Measurements from ENCODE around the gene TNS3.

TNS3 gene

DNA sequence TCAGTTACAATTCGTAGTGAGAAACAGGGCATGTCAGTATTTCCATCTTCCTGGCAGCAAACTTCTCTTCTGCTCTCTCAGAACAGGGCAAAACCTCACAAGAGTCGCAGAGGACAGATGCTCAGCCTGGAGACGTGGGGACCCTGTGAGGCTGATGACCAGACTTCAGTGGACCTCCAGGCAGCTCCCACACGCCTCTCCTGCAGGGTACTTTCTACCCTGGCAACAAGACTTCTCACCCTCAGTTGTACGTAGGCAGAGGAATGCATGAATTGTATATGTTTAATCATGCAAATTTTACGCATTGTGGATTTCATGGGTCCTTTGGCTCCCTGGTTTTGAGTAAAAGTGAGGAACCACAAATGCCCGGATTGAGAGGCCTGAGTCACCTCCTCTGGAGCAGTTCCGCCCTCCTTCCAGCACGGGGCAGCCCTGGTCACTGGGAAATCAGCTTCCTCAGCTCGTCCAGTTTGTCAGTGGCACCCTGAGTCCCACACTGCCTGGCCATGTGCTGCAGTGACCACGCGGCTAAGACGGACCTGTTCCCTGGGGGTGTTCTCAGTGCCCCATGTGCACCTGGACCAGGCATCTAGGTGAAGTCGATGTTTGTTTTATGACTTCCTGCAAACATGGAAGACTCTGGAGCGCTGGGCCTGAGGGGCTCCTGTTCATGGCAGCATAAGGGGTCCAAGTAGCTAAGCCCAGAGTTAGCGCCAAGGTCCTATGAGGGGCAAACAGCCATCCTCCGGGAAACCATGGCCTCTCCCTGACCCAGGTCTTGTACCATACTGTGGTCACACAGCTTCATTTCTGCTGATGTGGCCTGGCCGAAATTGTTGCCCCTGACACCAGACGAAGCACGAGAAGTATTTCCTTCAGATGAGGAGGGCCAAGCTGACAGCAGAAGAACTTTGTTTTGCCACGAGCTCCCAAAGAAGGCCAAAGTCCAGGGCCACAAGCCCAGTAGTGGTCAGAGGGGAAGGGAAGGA, 165.1 kb downstream of the TNS3 start:
- no peak for DNase-seq

DNA sequence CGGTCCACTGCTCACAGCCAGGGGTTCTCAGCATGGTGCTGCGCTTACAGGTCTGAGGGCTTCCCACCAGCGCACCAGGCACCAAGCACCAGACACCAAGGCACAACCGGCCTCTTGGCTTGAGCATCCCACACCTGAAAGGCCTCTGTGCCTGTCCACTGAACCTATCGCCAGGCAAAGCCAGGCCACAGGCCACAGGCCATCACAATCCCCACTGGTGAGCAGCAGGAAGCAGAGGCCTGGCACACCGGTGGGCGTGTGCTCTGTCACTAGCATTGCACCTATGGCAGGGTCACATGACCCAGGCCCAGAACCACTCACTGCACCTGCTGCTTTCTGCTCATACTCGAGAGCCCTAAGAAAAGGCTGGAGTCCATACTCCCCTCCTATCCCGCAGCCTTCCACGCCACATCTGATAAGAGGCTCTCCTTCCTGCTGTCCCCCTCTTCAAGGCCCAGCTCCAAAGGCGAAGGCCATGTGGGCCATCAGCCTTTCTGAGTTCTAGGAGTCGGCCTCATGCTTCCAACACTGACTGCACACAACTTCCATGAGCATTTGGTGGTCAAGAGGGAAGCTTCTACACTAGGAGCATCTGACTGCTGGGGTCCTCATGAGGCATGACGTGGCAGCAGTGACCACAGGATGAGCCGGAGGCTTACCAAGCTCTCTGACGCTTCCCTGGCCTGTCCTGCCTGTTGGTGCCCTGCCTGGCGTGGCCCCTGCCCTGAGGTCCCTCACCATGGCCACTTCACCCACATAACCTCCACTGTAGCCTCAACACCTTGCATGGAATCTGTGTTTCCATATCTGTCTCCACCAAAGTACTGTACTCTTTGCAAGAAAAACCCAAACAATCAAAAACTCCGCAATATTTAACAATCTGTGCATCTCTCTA, 166.3 kb downstream of the TNS3 start:
- DNase-seq, result no peak

DNA sequence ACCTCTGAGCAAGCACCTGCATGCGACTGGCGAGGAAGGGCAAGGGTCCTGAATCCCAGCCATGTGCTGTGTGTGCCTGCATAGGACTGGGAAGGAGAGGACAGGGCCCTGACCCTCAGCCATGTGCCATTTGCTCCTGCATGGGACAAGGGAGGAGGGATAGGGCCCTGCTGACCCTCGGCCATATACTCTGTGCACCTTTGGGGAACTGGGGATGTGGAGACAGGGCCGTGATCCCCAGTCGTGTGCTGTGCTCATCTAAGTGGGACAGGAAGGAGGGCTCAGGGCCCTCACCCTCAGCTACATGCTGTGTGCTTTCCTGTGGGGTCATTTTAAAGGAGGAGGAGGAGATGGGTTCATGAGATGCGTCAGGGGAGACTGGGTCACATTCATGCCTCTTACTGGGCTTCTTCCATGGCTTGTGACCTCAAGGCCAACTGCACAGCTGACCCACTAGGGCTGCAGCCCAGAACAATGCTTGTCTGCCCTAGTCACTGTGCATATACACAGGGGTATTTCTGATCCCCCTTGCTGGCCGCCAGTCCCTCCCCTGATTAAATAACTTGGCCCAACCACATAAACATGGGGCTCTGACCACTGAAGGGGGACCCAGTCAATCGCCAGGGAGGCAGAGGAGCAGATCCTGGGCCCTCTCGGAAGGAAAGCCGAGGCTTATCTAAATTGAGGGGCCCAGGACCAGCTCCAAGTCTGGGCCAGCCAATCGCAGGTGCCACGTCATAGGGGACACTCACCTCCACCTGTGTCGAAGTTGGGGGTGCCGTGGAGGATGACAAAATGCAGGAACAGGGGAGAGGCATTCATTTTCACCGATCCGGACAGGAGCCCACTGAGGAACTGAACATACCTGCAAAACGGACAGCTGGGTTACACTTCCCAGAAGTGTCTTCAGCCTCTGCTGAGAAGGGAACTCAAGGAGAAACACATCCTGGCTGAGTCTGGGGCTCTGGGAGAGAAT, 167.3 kb downstream of the TNS3 start:
- no peak for DNase-seq

DNA sequence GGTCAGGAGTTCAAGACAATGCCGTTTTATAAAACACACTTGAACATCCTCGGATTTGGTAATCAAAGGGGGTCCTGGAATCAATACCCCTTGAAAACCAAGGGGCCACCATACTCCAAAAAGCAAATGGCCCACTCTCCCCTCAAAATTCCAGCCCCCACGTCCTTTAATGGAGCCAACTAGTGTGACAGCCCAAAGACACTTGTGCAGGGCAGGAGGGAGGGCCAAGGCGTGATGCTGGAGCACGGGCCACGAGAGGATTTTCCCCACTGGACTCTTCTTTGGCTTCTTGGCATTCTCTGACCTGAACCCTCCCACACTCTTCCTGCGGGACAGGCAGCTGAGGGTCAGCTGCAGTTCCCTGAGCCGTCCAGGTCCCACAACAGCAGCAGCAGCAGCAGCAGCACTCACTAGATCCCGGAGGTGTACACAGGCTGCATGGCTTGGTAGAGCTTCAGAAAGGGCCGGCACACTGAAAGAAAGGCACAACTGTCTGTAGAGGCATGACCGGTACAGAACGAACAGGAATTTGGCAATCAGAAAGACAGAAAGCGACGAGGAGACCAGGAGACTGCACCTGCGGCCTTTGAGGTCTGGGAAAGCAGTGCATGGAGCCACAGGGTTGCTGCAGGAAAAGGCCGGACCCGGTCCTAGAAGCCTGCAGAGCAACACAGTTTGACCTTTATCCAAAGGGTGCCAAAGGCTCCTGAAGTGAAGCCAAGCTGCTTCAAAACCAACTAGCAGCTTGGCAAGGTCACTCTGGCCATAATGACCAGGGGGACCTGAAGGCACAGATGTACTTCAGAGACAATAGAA, 168.2 kb downstream of the TNS3 start:
- DNase-seq, result no peak

DNA sequence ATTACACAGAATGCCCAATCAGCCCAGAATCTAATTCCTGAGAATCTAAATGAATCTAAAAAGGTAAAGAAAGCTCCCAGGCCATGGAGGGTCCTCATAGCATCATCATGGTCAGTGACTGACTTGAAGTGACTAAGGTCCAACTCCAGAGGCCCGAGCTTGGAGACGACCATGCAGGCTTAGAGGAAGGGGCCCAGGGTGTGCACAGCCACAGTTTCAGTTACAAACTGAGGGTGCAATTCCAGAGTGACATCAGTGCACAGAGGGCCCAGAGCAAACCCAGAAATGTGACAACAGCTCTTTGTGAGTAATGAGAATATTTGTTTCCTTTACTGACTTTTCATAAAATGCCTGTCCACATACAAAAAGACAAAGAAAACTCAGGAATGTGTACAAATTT, 170.0 kb downstream of the TNS3 start:
- no peak for DNase-seq

DNA sequence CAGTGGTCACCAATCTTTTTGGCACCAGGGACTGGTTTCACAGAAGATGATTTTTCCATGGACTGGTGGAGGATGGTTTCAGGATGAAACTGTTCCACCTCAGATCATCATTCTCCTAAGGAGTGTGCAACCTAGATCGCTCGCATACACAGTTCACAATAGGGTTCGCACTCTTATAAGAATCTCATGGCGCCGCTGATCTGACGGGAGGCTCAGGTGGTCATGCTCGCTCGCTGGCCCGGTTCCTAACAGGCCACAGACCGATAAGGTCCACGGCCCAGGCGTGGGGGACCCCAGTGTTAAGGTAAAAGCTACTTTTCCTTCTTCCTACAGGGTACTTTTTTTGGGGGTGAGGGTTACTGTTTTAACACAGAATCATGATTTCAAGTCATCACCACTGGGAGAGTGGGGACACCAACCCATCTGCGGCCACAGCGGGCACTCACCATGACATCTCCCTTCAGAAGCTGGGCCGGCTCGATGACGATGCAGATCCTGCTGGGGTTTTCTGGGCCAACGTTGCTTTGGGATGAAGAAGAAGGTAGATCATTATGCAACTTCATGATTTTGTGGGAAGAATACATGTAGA, 170.5 kb downstream of the TNS3 start:
- DNase-seq, result no peak

DNA sequence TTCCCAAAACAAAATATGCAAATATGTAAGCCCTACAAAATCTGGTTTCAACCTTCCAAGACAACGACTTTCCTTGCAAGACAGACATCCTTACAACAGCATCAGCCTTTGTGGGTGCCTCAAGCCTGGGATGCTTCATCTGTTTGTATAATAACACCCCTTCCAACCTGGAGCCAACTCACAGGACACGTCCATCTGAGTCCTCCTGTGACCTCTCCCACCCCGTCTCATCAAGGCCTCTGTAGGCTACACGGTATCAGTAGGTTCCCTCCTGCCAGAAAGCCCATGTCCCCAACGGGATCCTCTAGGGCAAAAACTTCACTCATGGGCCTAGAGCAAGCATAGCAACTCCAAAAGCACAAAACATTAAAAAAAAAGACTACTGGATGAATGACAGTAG, 173.2 kb downstream of the TNS3 start:
- no peak for DNase-seq

DNA sequence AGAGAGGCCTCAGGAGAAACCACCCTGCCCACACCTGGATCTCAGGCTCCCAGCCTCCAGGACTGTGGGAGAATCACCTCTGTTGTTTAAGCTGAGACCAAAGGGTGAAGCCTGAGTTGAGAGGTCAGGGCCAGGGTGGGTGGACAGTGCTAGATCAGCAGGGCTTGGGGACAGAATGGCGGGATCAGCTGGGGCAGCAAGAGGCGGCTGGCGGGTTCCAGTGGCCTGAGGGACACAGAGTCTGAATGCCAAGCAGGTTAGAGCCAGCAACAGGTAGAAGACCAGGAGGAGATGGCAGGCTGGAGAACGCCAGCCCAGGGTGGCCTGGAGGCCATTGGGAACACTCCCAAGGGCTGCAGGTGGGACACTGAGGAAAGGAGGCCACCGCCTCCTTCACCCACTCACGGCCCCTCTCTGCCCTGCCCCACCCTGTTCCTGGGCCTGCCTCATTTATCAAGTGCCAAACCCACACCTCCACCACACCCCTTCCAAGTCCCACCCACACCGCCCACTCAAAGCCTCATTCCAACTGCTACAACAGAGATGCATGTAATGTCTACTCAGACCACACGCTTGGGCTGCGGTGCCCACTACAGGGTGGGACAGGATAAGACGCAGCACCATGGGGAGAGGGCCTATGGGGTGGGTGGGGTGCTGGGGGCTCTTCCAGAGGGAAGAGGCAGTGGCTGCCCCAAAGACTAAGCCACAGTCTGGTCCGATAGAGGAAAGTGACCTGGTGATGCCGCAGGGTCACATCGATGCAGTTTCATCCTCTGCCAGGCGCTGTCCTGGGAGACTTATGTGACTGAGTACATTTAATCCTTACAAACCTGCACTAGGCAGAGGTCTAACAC, 173.9 kb downstream of the TNS3 start:
- no peak for DNase-seq

DNA sequence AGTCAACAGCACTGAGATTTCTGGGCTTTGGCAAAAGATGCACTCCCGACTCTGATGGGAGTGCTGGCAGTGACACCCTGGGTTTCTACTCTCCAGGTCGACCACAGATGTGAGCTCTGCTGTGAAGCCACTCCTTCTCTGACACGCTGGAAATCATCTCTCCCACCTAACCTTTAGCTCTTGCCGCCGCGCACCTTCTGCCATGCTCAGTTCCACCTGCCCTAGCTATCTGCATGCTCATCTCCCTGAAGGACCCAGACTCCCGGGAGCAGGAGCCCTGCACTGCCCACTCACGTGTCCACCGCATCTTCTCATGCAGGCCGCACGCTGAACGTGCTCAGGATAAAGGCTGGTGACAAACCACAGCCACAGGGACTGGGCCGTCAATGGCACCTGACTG, 174.8 kb downstream of the TNS3 start:
- no peak for DNase-seq

DNA sequence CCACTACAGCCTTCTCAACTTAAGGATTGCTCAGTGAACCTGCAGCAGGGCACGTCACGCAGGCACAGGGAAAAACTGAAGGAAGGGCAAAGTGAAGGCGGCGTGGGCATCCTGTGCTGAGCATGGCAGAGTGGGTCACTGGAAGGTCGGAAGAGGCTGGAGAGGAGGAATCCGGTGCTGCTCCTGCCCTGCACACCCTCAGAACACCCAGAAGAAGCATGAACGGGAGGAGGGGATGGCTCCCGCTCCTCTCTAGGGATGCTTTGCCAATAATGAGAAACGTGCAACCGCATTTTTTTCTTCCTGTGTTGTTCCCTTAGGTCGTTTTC, 175.1 kb downstream of the TNS3 start:
- DNase-seq, result no peak

DNA sequence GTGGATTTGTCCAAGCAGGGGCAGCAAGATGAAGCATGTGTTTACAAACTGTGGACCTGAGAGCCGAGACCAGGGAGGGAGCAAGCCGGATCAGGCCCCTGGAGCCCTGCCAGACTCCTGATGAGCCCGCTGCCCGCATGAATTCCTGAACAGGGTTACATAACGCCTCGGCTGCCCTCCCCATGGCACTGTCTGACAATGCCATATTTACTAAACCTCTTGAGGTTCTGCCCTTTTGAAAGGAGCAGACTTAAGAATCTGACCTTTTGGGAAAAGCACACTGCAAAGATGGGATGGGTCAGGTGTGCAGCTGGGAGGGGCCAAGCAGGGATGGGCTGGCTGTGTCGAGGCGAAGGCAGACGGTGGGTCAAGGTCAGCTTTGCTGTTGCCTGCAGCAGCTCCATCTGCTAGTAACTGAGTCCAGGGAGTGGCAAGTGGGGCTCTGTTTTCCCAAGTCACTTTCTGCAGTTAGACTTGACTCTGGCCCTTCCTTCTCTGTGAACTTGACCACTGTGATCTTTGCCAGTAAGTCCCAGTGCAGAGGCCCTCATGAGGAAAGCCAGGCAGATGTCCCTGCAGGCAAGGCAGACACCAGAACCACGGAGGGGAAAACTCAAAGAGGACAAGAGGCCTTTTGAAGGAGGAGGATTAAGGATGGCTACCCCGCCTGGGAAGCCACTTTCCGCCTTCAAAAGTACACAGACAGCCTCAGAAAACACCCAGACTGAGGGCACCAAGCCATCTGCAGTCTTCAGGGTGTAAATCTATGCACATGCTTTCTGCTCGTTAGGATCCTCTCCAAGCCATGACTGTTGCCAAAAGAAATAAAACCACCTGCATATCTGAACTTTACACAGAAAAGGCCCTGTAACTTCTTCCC, 175.8 kb downstream of the TNS3 start:
- DNase-seq, result no peak

DNA sequence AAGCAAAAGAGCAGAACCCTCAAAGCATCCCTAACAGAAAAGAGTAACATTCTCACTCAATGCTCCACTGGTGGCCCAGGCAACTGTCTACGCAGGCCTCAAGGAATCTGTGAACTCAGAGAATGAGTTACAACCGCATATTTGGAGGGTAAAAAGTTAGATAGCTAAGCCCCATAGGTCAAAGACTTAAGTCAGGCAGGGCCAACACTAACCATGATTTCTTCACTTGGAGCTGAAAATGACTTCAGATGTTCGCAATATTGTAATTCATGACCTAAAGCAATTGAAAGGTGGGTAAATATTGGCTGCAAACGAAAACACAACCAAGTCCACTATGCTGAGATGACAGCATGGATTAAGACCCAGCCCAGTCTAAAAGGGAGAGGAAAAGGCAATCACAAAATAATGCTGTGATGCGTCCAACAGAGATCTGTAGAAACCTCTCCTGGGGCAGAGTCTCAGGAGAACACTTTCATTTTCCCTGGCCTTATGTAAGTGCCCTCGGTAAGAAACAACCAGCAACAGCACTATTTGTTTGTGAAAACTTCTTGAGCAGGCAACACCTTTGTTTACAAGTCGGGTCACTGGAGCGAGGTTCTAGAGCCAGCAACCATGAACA, 176.5 kb downstream of the TNS3 start:
- DNase-seq, result no peak

DNA sequence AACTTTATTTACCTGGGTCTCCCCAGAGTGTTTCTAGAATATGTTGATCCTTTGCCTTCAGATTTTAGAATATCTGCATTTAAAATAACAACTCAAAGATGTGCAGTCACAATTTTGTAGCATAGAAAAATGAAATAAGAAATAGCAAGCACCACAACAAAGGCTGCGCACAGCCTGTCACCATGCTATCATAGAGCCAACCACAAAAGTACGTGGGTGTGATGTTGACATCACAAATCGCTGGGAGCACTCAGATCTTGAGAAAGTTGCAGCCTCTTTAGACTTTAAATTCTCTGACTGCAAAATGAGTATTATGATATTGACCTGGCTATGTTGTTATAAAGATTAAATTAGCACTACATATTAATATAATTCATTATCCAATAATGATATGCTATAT, 177.9 kb downstream of the TNS3 start:
- DNase-seq, result no peak

DNA sequence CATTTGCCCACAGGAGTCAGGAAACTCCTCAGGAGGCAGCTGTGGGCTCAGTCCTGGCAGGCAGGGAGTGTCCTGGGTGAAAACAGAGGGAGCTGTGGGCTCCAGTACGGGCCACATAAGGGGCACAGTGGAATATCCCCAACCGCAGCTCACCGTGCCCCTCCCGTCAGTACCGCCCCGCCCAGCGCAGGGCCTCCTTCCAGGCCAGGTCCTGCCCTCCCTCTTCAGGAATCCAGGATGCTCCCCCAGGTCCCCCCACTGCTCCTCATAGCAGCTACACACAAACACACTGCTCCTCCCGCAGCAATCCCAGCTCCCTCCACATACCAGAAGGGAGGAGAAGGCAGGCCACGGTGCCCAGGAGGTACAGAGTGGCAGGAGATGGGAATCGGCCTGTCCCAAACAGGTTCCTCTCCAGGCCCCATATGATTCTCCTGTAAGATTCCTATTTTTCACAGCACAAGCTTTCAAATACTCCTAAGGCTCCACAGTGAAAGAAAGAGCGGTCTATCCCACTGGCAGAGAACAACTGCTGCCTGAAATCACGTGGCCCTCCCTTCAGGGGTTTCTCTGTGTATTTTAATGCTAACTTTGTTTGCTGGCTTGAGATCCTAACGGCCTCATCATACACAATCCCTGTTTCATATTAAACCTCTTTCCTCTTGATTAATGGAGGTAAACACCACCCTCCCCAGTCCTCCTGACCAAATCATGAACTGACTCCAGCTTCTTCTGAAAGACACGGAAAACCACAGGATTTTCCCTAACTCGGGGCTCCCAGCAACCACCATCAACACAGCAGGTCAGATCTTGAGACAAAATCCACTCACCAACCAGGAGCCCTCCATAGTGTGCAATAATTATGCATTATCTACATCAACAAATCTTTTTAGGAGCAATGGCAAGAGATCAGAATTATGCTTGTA, 178.7 kb downstream of the TNS3 start:
- no peak for DNase-seq

DNA sequence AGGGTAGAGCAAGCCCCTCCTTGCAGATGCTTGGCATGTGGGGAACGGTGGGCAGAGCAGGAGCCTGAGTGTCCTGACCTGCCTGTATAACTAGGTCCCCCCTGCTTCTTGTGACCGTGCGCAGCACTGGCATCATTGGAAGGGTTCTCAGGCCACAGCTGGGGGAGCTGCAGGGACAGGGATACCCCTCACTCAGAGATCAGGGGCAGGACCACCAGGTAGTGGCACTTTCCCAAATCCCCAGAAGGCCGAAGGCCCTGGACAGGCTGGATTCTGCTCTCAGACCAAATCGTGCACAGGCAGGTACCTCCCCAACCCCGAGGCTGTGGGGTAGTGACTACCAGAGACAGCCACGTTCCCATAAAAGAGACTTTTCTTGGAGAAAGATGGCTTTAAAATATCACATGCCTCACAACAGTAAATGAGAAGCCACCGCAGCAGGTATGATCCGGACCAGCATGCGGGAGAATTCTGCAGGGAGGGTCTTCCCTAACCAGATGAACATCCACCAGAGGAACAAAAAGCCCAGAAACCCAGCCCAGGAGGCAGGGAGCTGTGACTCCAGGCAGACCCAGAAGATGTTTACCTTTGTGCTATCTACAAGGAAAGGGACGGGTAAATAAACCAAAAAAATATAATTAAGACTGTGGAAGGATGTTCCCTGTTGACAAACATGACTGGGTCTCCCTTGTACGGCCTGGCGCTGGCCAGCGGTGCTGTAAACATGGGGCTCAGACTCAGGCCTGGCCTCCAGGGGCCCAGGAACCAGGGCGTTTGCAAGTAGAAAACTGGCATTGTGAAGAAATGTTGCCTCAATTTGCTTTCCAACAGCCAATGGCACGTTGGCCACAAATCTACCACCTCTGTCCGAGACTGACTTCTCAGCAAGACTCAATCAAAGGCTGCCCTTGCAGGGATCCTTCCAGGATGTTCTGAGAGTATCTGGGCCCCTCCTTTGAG, 180.0 kb downstream of the TNS3 start:
- DNase-seq, result no peak

DNA sequence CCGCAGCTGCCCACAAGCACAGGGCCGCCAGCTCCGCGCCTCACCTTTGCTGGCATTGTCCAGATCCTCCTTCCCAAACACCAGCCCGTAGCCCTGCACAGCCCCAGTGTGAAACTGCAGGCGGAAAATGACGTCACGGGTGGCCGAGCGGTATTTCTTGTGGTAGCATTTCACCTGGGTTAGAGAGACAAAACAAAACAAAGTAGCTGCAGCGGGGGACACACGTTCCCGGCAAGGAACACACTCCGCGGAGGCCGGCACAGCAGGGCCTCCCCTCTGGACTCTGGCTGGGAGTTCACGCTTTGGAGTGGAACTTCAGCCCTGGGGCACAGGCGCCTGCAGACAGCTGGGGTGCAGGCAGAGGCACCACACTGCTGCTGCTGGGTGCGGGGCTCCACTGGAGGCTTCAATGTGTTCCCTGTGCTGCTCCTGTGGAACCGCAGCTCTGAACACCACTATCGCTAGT, 181.1 kb downstream of the TNS3 start:
- DNase-seq, result no peak

All from stimulated activated CD4-positive, alpha-beta T cell treated with anti-CD3 and anti-CD28 coated beads, Interleukin-4, amount 100 ng/mL, for 24 hours (primary cell).